Measurements from ENCODE around the gene VCL. TPM values are rescaled to one million over a fixed set of nuclear protein-coding genes. Genes with fewer than 3 reads are reported as not detected.
A peak's percentile ranks its signal among the peaks of the same experiment; 100 is the strongest.

The VCL gene
- total RNA-seq, 1 experiment from 2014 or later = 382 TPM

GRCh38 chr10:74071157-74071556, 73.2 kb downstream of the VCL start:
- no TSS peak for BruUV-seq (replicated peaks)
- H3K36me3 ChIP-seq (ENCODE audit: low read depth, low read length) = peaks cover 58% of the 10 kb centered on the region
- H3K4me3 ChIP-seq (ENCODE audit: low read length) = no peak overlapping the region
- TF ChIP-seq CTCF (conservative IDR thresholded peaks at IDR 0.05; ENCODE audit: low read depth, low read length) = no peak
- TF ChIP-seq EZH2phosphoT487 (IDR thresholded peaks at IDR 0.05; ENCODE audit: borderline replicate concordance, low read length) = no peak
- TF ChIP-seq EZH2 (IDR thresholded peaks at IDR 0.05; ENCODE audit: low read length, unreplicated experiment) = no peak
- intact Hi-C loops (cut with micrococcal nuclease) = no loop called here
- no peak overlapping the region for H3K9ac ChIP-seq (ENCODE audit: low read length)
- no peaks in the 10 kb centered on the region for H3K9me3 ChIP-seq (ENCODE audit: low read length)
- H3K79me2 ChIP-seq (ENCODE audit: low read length) = peaks cover 52% of the 10 kb centered on the region
- H3K27me3 ChIP-seq (ENCODE audit: low read length) = no peaks in the 10 kb centered on the region
- H3F3A ChIP-seq (ENCODE audit: low read length, unreplicated experiment) = peaks cover 9% of the 10 kb centered on the region
- H4K20me1 ChIP-seq (ENCODE audit: low read length) = no peaks in the 10 kb centered on the region
- H3K9me2 ChIP-seq (replicated peaks; ENCODE audit: low read length) = no peaks in the 10 kb centered on the region
- POLR2A ChIA-PET (ENCODE audit: unreplicated experiment) = no interaction called here
- H3K27ac ChIP-seq (ENCODE audit: low read length) = no peak overlapping the region
- DNase-seq = no peak
- ATAC-seq = no peak
- peaks cover 14% of the 10 kb centered on the region for H3K4me1 ChIP-seq (ENCODE audit: insufficient read depth, low read length)
- no peak overlapping the region for H2AFZ ChIP-seq (ENCODE audit: low read length)
- H3K4me2 ChIP-seq (ENCODE audit: low read length) = no peak overlapping the region
- CTCF ChIA-PET = interaction anchor here (1.1 kb wide), 1 partner anchor 105 kb away, joined by 3 read pairs; no protein-coding TSS in a partner anchor

DNA sequence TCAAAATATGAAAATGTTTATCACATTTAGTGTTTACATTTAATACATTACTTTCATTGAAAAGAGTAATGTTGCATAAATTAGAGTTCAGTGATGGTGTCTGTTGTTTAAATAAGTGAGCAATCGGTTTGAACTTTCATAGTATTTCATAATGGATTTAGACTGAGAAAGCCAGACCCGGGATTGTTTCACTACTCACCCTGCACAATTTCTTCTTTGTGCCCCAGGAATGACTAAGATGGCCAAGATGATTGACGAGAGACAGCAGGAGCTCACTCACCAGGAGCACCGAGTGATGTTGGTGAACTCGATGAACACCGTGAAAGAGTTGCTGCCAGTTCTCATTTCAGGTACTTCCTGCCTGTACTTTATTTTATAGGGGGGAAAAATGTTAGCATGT, 74.6 kb downstream of the VCL start:
- ATAC-seq = no peak
- Histone ChIP-seq H3K27ac (ENCODE audit: low read length) (no peak overlapping the region), H3K9me2 (replicated peaks; ENCODE audit: low read length) (no peaks in the 10 kb centered on the region), H3K79me2 (ENCODE audit: low read length) (peaks cover 54% of the 10 kb centered on the region), H3K4me3 (ENCODE audit: low read length) (no peak overlapping the region), H3F3A (ENCODE audit: low read length, unreplicated experiment) (peaks cover 3% of the 10 kb centered on the region), H3K4me1 (ENCODE audit: insufficient read depth, low read length) (peaks cover 15% of the 10 kb centered on the region), H3K27me3 (ENCODE audit: low read length) (no peaks in the 10 kb centered on the region), H3K4me2 (ENCODE audit: low read length) (no peak overlapping the region), H3K9me3 (ENCODE audit: low read length) (no peaks in the 10 kb centered on the region), H3K36me3 (ENCODE audit: low read depth, low read length) (peaks cover 63% of the 10 kb centered on the region), H3K9ac (ENCODE audit: low read length) (no peak overlapping the region), H4K20me1 (ENCODE audit: low read length) (no peaks in the 10 kb centered on the region), H2AFZ (ENCODE audit: low read length) (no peak overlapping the region)
- no TSS peak for BruUV-seq (replicated peaks)
- TF ChIP-seq CTCF (conservative IDR thresholded peaks at IDR 0.05; ENCODE audit: low read depth, low read length) (no peak), EZH2 (IDR thresholded peaks at IDR 0.05; ENCODE audit: low read length, unreplicated experiment) (no peak), EZH2phosphoT487 (IDR thresholded peaks at IDR 0.05; ENCODE audit: borderline replicate concordance, low read length) (no peak)
- ChIA-PET CTCF (no interaction called here), POLR2A (ENCODE audit: unreplicated experiment) (interaction anchor here (0.6 to 0.7 kb wide), 3 partner anchors 38 to 1450 kb away, joined by 3 to 8 read pairs (median 8); no protein-coding TSS in a partner anchor)
- DNase-seq = peak; percentile 80
- intact Hi-C loops (cut with micrococcal nuclease) = no loop called here

DNA sequence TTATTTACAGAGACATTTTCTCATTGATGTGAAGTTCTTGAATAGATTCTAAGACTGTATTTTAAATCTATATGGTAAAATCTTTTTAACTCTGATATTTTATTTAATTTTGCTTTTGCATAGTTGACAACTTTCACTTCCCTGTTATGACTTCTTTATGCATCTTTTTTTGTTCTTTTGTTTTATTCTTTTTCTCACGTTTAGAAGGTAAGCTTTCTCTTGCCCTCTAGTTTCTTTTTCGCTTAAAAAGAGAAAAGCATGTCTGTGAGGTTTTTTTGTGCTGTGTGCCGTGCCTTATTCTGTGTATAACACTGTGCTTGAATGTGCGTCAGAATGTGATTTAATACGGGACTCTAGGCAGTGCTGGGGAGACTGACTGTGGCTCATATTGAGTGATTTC, 78.0 kb downstream of the VCL start:
- peaks cover 61% of the 10 kb centered on the region for H3K36me3 ChIP-seq (ENCODE audit: low read depth, low read length)
- H3F3A ChIP-seq (ENCODE audit: low read length, unreplicated experiment) = peaks cover 13% of the 10 kb centered on the region
- no peaks in the 10 kb centered on the region for H4K20me1 ChIP-seq (ENCODE audit: low read length)
- H2AFZ ChIP-seq (ENCODE audit: low read length) = no peak overlapping the region
- H3K4me2 ChIP-seq (ENCODE audit: low read length) = no peak overlapping the region
- DNase-seq (no peak), ATAC-seq (no peak)
- CTCF ChIA-PET = no interaction called here
- peaks cover 52% of the 10 kb centered on the region for H3K79me2 ChIP-seq (ENCODE audit: low read length)
- peaks cover 41% of the 10 kb centered on the region for H3K4me1 ChIP-seq (ENCODE audit: insufficient read depth, low read length)
- H3K9me2 ChIP-seq (replicated peaks; ENCODE audit: low read length) = no peaks in the 10 kb centered on the region
- H3K27me3 ChIP-seq (ENCODE audit: low read length) = no peaks in the 10 kb centered on the region
- intact Hi-C loops (cut with micrococcal nuclease) = no loop called here
- no peaks in the 10 kb centered on the region for H3K9me3 ChIP-seq (ENCODE audit: low read length)
- H3K27ac ChIP-seq (ENCODE audit: low read length) = no peak overlapping the region
- BruUV-seq (replicated peaks) = no TSS peak
- H3K4me3 ChIP-seq (ENCODE audit: low read length) = no peak overlapping the region
- POLR2A ChIA-PET (ENCODE audit: unreplicated experiment) = interaction anchor here (0.6 kb wide), 1 partner anchor 72 kb away, joined by 4 read pairs; no protein-coding TSS in a partner anchor
- TF ChIP-seq EZH2phosphoT487 (IDR thresholded peaks at IDR 0.05; ENCODE audit: borderline replicate concordance, low read length) = no peak
- no peak for TF ChIP-seq EZH2 (IDR thresholded peaks at IDR 0.05; ENCODE audit: low read length, unreplicated experiment)
- no peak for TF ChIP-seq CTCF (conservative IDR thresholded peaks at IDR 0.05; ENCODE audit: low read depth, low read length)
- H3K9ac ChIP-seq (ENCODE audit: low read length) = no peak overlapping the region
